ENCODE measurements around the gene PIGR. TPM values are rescaled to one million over a fixed set of nuclear protein-coding genes. Genes with fewer than 3 reads are reported as not detected.

Gene PIGR
- total and polyA plus RNA-seq, 9 of the 15 experiments (the other 6 are each of a cell fraction or from before 2014, with no cell fraction given): 0.01 to 1.5 (median 0.03) TPM; not detected in 4

DNA sequence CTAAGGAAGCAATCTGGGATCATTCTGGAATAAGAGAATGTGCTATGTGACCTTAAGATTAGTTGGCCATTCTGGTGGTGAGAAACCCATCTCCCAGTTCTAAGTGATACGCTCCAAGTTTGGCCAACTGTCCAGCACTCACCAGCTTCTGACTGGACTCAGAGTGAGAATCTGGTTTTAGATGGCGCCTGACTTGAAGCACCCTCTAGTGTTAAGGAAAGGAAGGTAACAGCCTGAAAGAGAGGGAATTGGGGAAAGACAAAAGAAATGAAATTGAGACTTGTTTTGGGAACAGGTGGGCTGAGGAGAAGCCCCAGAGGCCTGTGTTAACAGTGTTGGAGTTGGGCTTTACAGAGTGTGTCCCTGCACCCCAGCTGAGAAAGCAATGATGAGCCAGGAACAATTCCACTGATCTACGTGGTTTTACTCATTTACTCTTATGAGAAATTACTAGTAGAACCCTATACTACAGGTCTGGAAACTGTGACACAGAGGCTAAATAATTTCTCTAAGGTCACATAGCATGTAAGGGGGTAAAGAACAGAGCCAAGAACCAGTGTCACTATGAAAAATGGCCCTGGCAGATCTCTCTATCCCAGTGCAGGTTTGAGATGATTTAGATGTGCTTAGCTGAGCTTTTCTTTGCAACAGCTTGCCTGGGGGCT is 33.2 kb upstream of the PIGR start:
- ATAC-seq (peak; percentile 85), DNase-seq (ENCODE audit: extremely low read depth in 1 of 4, low spot score in 3 of 4) (peak; percentile 38 to 68 (median 53)), FAIRE-seq (peak; percentile 62)
- 0 out of 2 replicates have a peak overlapping the region, but pooled peaks have one; percentile 36 for H2AFZ ChIP-seq (ENCODE audit: low read depth, low read length)
- in situ Hi-C loops (cut with MboI) (loop anchor here (5.0 kb wide), 1 partner anchor 242 kb away; no protein-coding TSS in a partner anchor), intact Hi-C loops (cut with micrococcal nuclease) (loop anchor here (1.0 to 10.0 kb wide), 7 partner anchors 44 to 485 kb away; no protein-coding TSS in a partner anchor)
- POLR2A ChIA-PET: interaction anchor here (0.6 kb wide), 1 partner anchor 708 kb away, joined by 3 read pairs; no protein-coding TSS in a partner anchor
- no peaks in the 10 kb centered on the region for H3K27me3 ChIP-seq (ENCODE audit: control insufficient read depth in 2 of 2, insufficient read depth in 2 of 2, low read length in 2 of 2)
- no peaks in the 10 kb centered on the region for H3K36me3 ChIP-seq (ENCODE audit: control insufficient read depth, insufficient read depth, low read length)
- no peak overlapping the region for H3K27ac ChIP-seq (ENCODE audit: extremely low read depth, low read depth, low read length)
- H3K4me2 ChIP-seq (ENCODE audit: insufficient read depth, low read length): no peak overlapping the region
- H3K9me3 ChIP-seq (replicated peaks; ENCODE audit: control insufficient read depth, insufficient read depth, low read depth, low read length): no peaks in the 10 kb centered on the region
- no TSS peak for BruUV-seq (replicated peaks)
- no peak overlapping the region for H3K9ac ChIP-seq (ENCODE audit: insufficient read depth in 1 of 2, low read depth in 2 of 2, low read length in 2 of 2)
- H4K20me1 ChIP-seq (replicated peaks; ENCODE audit: control insufficient read depth, insufficient read depth, low read length): no peaks in the 10 kb centered on the region
- CTCF ChIA-PET (ENCODE audit: low intra/inter-chr PET ratio): interaction anchor here (1.2 to 8.1 kb wide), 4 partner anchors 45 to 98 kb away, joined by 3 to 83 read pairs (median 6); no protein-coding TSS in a partner anchor
- no peaks in the 10 kb centered on the region for H3K9me1 ChIP-seq (ENCODE audit: control insufficient read depth, insufficient read depth, low read length)
- H3K79me2 ChIP-seq (ENCODE audit: control insufficient read depth, insufficient read depth, low read length): no peaks in the 10 kb centered on the region
- no peak overlapping the region for H3K4me3 ChIP-seq
- 31% methylated on average over 3 of the region's 3 CpGs for WGBS (ENCODE audit: insufficient coverage, low coverage, missing lambda C conversion rate)
- peaks cover 0 to 23% of the 10 kb centered on the region in 2 experiments; a peak in 3 of 5 replicates for H3K4me1 ChIP-seq (replicated peaks in 1 of 2; ENCODE audit: control insufficient read depth in 2 of 2, insufficient read depth in 2 of 2, low read length in 2 of 2)
- peak; percentile 50; the same call in 1 of the 2 replicates for TF ChIP-seq SMC3 (conservative IDR thresholded peaks at IDR 0.05; ENCODE audit: insufficient read depth, low read depth, low read length)
- TF ChIP-seq HNRNPK (IDR thresholded peaks at IDR 0.05; ENCODE audit: low read depth, low read length, poor library complexity, severe bottlenecking): no peak
- TF ChIP-seq, protein P1, sequence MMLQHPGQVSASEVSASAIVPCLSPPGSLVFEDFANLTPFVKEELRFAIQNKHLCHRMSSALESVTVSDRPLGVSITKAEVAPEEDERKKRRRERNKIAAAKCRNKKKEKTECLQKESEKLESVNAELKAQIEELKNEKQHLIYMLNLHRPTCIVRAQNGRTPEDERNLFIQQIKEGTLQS (IDR thresholded peaks at IDR 0.05): no peak
- TF ChIP-seq, protein P1 (CRISPR knock-in tag; conservative IDR thresholded peaks at IDR 0.05): 0 out of 2 replicates have a peak, but pooled peaks have one; percentile 41
- TF ChIP-seq PYGO2 (tag; IDR thresholded peaks at IDR 0.05): no peak
- TF ChIP-seq YY1 (IDR thresholded peaks at IDR 0.05; ENCODE audit: borderline replicate concordance in 1 of 3, control insufficient read depth in 1 of 3, extremely low read depth in 1 of 3, insufficient read depth in 3 of 3, insufficient read length in 1 of 3, insufficient replicate concordance in 2 of 3, low read depth in 1 of 3, low read length in 2 of 3): peak in 1 of 3 experiments; percentile 65
- TF ChIP-seq SP1 (CRISPR knock-in tag; IDR thresholded peaks at IDR 0.05): 0 out of 2 replicates have a peak, but pooled peaks have one; percentile 30
- 0 out of 2 replicates have a peak, but pooled peaks have one; percentile 7 for TF ChIP-seq CBFA2T3 (IDR thresholded peaks at IDR 0.05)
- no peak for TF ChIP-seq NFE2L1 (tag; IDR thresholded peaks at IDR 0.05; ENCODE audit: borderline replicate concordance, low read depth)
- TF ChIP-seq, protein P2, sequence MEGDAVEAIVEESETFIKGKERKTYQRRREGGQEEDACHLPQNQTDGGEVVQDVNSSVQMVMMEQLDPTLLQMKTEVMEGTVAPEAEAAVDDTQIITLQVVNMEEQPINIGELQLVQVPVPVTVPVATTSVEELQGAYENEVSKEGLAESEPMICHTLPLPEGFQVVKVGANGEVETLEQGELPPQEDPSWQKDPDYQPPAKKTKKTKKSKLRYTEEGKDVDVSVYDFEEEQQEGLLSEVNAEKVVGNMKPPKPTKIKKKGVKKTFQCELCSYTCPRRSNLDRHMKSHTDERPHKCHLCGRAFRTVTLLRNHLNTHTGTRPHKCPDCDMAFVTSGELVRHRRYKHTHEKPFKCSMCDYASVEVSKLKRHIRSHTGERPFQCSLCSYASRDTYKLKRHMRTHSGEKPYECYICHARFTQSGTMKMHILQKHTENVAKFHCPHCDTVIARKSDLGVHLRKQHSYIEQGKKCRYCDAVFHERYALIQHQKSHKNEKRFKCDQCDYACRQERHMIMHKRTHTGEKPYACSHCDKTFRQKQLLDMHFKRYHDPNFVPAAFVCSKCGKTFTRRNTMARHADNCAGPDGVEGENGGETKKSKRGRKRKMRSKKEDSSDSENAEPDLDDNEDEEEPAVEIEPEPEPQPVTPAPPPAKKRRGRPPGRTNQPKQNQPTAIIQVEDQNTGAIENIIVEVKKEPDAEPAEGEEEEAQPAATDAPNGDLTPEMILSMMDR (IDR thresholded peaks at IDR 0.05 in 2 of 3, conservative IDR thresholded peaks at IDR 0.05 in 1 of 3; ENCODE audit: insufficient read depth in 2 of 3, low read depth in 1 of 3, low read length in 3 of 3): peak; percentile 81 to 90 (median 89)
- peak; percentile 87 to 92 for TF ChIP-seq RAD21 (CRISPR knock-in tag; conservative IDR thresholded peaks at IDR 0.05 in 1 of 2, IDR thresholded peaks at IDR 0.05 in 1 of 2)
